ENCODE data around the gene TACC3.
A peak's percentile ranks its signal among the peaks of the same experiment; 100 is the strongest.

TACC3 gene

DNA sequence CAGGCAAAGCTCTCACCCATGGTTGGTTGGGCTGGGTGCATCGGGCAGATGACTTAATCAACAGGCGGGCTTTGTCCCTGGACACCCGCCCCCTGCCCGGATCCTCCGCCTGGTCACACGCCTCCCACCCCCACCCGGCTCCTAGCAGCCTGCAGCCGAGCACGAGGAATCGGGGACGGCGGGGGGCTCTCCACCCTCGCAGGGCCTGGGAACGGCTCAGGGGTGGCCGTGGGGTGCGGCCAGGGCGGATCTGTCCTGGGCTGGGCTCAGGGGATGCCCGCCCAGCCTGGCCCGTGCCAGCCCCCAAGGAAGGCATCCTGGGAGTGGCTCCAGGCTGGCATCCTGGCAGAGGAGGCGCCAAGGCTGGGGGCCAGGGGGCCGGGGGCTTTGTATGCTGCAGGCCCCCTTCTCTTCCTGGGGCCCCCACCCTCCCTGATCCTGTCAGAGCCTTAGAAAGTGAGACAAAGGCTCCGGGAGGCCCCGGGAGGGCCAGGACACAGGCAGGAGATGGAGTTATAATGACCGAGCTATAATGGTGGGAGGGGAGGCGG lies 39.3 kb downstream of the TACC3 start (continued):
- TF ChIP-seq, protein P1, sequence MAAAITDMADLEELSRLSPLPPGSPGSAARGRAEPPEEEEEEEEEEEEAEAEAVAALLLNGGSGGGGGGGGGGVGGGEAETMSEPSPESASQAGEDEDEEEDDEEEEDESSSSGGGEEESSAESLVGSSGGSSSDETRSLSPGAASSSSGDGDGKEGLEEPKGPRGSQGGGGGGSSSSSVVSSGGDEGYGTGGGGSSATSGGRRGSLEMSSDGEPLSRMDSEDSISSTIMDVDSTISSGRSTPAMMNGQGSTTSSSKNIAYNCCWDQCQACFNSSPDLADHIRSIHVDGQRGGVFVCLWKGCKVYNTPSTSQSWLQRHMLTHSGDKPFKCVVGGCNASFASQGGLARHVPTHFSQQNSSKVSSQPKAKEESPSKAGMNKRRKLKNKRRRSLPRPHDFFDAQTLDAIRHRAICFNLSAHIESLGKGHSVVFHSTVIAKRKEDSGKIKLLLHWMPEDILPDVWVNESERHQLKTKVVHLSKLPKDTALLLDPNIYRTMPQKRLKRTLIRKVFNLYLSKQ (tag by site-specific recombination; IDR thresholded peaks at IDR 0.05; ENCODE audit: borderline replicate concordance): no peak
- peak; percentile 91 for TF ChIP-seq KLF1 (tag by site-specific recombination; IDR thresholded peaks at IDR 0.05)
- TF ChIP-seq GLIS2 (tag by site-specific recombination; IDR thresholded peaks at IDR 0.05): peak; percentile 63
- peak; percentile 41; the same call in 1 of the 2 replicates for TF ChIP-seq SP2 (tag by site-specific recombination; IDR thresholded peaks at IDR 0.05)
- 0 out of 2 replicates have a peak, but pooled peaks have one; percentile 27 for TF ChIP-seq ZNF600 (tag by site-specific recombination; IDR thresholded peaks at IDR 0.05)
- peak; percentile 58; the same call in 1 of the 2 replicates for TF ChIP-seq KLF8 (tag by site-specific recombination; IDR thresholded peaks at IDR 0.05)
- TF ChIP-seq GLIS1 (tag by site-specific recombination; IDR thresholded peaks at IDR 0.05): peak; percentile 42; the same call in 1 of the 2 replicates

DNA sequence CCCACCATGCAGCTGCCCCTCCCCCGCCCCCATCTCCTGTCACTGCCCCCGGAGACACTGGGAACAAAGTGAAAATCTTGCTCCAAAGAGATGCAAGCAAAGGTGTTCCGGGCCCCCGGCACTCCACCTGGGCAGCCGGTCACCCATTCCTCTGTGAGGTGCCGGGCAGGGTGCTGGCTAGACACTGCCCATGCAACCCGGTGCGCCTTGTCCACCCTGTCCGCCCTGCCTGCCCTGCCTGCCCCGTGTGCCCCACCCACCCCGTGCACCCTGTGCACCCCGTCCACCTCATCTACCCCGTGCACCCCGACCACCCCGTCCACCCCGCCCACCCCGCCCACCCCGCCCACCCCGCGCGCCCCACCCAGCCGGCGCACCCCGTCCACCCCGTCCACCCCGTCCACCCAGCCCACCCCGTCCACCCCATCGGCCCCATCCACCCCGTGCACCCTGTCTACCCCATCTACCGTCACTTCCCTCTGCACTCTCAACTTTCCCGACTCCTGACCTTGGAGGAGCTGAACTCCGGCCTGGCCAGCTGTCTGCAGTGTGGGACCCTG lies 39.9 kb downstream of the TACC3 start:
- H3K9me3 ChIP-seq (ENCODE audit: control insufficient read depth, insufficient read depth, low read depth, low read length): no peaks in the 10 kb centered on the region
- no peak for TF ChIP-seq GFI1B (tag by site-specific recombination; IDR thresholded peaks at IDR 0.05)
- TF ChIP-seq BCL11B (tag by site-specific recombination; IDR thresholded peaks at IDR 0.05; ENCODE audit: low read depth): no peak
- no peak for TF ChIP-seq BCL11A (tag by site-specific recombination; IDR thresholded peaks at IDR 0.05; ENCODE audit: low read depth)
- TF ChIP-seq MZF1 (tag by site-specific recombination; IDR thresholded peaks at IDR 0.05; ENCODE audit: borderline replicate concordance): no peak
- TF ChIP-seq ZNF221 (tag by site-specific recombination; IDR thresholded peaks at IDR 0.05; ENCODE audit: borderline replicate concordance): no peak
- no peak for TF ChIP-seq ZNF677 (tag by site-specific recombination; IDR thresholded peaks at IDR 0.05)
- no peak for TF ChIP-seq ZNF830 (tag by site-specific recombination; IDR thresholded peaks at IDR 0.05; ENCODE audit: low read depth)
- TF ChIP-seq, protein P2, sequence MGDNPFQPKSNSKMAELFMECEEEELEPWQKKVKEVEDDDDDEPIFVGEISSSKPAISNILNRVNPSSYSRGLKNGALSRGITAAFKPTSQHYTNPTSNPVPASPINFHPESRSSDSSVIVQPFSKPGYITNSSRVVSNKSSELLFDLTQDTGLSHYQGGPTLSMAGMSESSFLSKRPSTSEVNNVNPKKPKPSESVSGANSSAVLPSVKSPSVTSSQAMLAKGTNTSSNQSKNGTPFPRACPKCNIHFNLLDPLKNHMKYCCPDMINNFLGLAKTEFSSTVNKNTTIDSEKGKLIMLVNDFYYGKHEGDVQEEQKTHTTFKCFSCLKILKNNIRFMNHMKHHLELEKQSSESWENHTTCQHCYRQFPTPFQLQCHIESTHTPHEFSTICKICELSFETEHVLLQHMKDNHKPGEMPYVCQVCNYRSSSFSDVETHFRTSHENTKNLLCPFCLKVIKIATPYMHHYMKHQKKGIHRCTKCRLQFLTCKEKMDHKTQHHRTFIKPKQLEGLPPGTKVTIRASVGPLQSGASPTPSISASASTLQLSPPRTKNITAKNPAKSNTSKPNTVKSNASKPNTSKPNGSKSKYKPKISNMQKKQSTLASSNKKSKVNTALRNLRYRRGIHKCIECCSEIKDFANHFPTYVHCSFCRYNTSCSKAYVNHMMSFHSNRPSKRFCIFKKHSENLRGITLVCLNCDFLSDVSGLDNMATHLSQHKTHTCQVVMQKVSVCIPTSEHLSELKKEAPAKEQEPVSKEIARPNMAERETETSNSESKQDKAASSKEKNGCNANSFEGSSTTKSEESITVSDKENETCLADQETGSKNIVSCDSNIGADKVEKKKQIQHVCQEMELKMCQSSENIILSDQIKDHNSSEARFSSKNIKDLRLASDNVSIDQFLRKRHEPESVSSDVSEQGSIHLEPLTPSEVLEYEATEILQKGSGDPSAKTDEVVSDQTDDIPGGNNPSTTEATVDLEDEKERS (tag by site-specific recombination; IDR thresholded peaks at IDR 0.05): no peak
- TF ChIP-seq ZNF157 (tag by site-specific recombination; IDR thresholded peaks at IDR 0.05): no peak
- TF ChIP-seq GLI2 (tag by site-specific recombination; IDR thresholded peaks at IDR 0.05; ENCODE audit: borderline replicate concordance, low read depth): no peak
- POLR2A ChIA-PET: no interaction called here
- H3K27ac ChIP-seq (ENCODE audit: extremely low read depth, low read depth, low read length): no peak overlapping the region
- H3K4me1 ChIP-seq (ENCODE audit: control insufficient read depth, insufficient read depth, low read length): no peaks in the 10 kb centered on the region
- CTCF ChIA-PET: interaction anchor here (0.6 kb wide), 1 partner anchor 366 kb away, joined by 3 read pairs; no protein-coding TSS in a partner anchor
- H3K4me3 ChIP-seq (ENCODE audit: low read depth, low read length): no peak overlapping the region
- no peaks in the 10 kb centered on the region for H3K36me3 ChIP-seq (ENCODE audit: control insufficient read depth in 2 of 2, insufficient read depth in 1 of 2, low read length in 2 of 2)

DNA sequence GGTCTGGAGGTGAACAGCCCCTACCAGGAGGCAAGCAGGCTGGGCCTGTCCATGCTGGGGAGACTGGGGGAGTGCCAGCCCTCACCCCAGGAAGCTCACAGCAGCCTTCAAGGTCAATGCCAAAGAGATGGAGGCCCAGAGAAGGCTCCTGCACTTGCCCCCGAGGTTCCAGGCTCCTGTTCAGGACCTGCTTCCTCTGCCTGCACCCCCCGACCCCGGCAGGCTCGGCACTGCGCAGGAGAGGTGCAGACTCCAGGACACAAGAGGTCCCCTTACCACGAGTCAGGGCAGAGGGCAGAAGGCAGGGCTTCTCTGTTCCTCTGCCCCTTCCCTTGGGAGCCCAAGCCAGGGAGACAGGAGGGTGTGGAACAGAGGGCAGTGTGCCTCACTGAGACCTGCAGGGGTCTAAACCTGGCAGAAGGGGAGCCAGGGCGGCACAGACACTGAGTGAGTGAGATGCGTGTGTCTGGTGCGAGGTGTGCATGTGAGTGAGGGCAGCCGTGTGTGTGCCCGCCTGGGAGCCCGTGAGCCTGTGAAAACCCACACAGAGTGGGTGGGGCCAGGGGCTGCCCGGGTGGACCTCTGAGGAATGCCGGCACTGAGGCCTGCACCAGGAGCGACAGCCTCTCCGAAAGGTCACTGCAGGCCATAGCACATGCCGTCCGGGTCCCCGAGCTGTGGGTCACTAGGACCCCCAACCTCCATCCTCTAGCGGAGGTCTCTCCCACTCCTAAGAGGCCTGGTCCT lies 41.1 kb downstream of the TACC3 start:
- ChIA-PET CTCF (interaction anchor here (1.0 kb wide), 1 partner anchor 14 kb away, joined by 3 read pairs; no protein-coding TSS in a partner anchor), POLR2A (no interaction called here)
- Histone ChIP-seq H3K9me3 (ENCODE audit: control insufficient read depth, insufficient read depth, low read depth, low read length) (no peaks in the 10 kb centered on the region), H3K27ac (ENCODE audit: extremely low read depth, low read depth, low read length) (no peak overlapping the region), H3K4me1 (ENCODE audit: control insufficient read depth, insufficient read depth, low read length) (no peaks in the 10 kb centered on the region), H3K4me3 (ENCODE audit: low read depth, low read length) (no peak overlapping the region), H3K36me3 (ENCODE audit: control insufficient read depth in 2 of 2, insufficient read depth in 1 of 2, low read length in 2 of 2) (no peaks in the 10 kb centered on the region)
- no peak for TF ChIP-seq ZSCAN23 (tag by site-specific recombination; IDR thresholded peaks at IDR 0.05)
- 0 out of 2 replicates have a peak, but pooled peaks have one; percentile 15 for TF ChIP-seq ZNF600 (tag by site-specific recombination; IDR thresholded peaks at IDR 0.05)
- TF ChIP-seq ZNF274 (IDR thresholded peaks at IDR 0.05; ENCODE audit: low read length): no peak
- no peak for TF ChIP-seq ZNF274 (tag by site-specific recombination; IDR thresholded peaks at IDR 0.05; ENCODE audit: borderline replicate concordance)
- TF ChIP-seq, protein P3, sequence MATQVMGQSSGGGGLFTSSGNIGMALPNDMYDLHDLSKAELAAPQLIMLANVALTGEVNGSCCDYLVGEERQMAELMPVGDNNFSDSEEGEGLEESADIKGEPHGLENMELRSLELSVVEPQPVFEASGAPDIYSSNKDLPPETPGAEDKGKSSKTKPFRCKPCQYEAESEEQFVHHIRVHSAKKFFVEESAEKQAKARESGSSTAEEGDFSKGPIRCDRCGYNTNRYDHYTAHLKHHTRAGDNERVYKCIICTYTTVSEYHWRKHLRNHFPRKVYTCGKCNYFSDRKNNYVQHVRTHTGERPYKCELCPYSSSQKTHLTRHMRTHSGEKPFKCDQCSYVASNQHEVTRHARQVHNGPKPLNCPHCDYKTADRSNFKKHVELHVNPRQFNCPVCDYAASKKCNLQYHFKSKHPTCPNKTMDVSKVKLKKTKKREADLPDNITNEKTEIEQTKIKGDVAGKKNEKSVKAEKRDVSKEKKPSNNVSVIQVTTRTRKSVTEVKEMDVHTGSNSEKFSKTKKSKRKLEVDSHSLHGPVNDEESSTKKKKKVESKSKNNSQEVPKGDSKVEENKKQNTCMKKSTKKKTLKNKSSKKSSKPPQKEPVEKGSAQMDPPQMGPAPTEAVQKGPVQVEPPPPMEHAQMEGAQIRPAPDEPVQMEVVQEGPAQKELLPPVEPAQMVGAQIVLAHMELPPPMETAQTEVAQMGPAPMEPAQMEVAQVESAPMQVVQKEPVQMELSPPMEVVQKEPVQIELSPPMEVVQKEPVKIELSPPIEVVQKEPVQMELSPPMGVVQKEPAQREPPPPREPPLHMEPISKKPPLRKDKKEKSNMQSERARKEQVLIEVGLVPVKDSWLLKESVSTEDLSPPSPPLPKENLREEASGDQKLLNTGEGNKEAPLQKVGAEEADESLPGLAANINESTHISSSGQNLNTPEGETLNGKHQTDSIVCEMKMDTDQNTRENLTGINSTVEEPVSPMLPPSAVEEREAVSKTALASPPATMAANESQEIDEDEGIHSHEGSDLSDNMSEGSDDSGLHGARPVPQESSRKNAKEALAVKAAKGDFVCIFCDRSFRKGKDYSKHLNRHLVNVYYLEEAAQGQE (tag by site-specific recombination; IDR thresholded peaks at IDR 0.05): no peak

Measured in HEK293 (cell line).